Lower lobe of right lung (tissue), 2 donors: ENCODE measurements around the gene ST8SIA2. TPM values are rescaled to one million over a fixed set of nuclear protein-coding genes. Genes with fewer than 3 reads are reported as not detected.

ENCODE experiments used
- ATAC-seq, 2 donors: fragments of 200-7000 bp; cut with Tn5 transposase; one replicate each; pipeline ENCODE4 v1.9.1; 2020 to 2022; ENCODE audit warnings: mild to moderate bottlenecking in 2 of 2, moderate library complexity in 2 of 2
- DNase-seq: peaks from one replicate; pipeline ENCODE4 v3.0.0-alpha.2; 2020
- H3K27ac ChIP-seq: fragments of 200-600 bp; one replicate; pipeline ENCODE4 v1.8.0; 2022
- H3K27me3 ChIP-seq: fragments of 200-600 bp; one replicate; pipeline ENCODE4 v1.8.0; 2022; ENCODE audit warnings: low read depth
- H3K36me3 ChIP-seq: fragments of 200-600 bp; one replicate; pipeline ENCODE4 v1.8.0; 2022; ENCODE audit warnings: mild to moderate bottlenecking
- H3K4me1 ChIP-seq: fragments of 200-600 bp; one replicate; pipeline ENCODE4 v1.8.0; 2022
- H3K4me3 ChIP-seq: fragments of 200-600 bp; one replicate; pipeline ENCODE4 v1.8.0; 2022; ENCODE audit warnings: mild to moderate bottlenecking
- H3K9me3 ChIP-seq: fragments of 200-600 bp; one replicate; pipeline ENCODE4 v1.8.0; 2022
- intact Hi-C: fragments of 100-400 bp; cut with DNase I; formaldehyde crosslinking; loops from one replicate; pipeline ENCODE4 v1.11.0; 2022
- total RNA-seq: library from RNA; stranded (reverse); fragmentation: NEBNext Ultra II Directional; extraction: Animal tissue kit (Norgen Biotek cat#: 25700); gene quantifications from one replicate; pipeline ENCODE4 v1.2.1, GENCODE V29; 2021
- TF ChIP-seq, protein P1 (sequence below): fragments of 200-600 bp; IDR thresholded peaks from one replicate; pipeline ENCODE4 v1.8.0; 2022; ENCODE audit warnings: antibody characterized with exemption, mild to moderate bottlenecking
- donor health status: DM: no; HTN: yes; CAD: no; lungs with severe emphysema.

ST8SIA2 gene
- total RNA-seq, 1 donor from 2014 or later, result not detected

DNA sequence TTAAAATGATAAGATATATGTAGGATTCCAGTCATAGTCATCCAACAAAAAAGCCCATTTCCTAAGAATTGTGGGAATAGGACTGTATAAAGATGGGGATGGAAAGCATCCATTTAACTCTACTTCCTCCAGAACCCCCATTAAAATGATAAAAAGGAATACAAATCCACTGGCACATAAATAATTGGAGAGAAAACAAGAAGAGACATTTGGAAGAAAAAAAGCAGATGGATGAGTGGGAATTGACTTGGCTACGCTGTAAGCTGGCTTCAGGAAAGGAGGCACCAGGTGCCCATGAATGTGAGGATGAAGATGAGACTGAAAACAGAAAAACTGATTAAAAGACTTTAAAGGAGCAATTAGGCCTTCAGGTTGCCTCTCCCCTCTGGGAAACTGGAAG lies 91.8 kb downstream of the ST8SIA2 start:
- Histone ChIP-seq H3K36me3 (no peaks in the 10 kb centered on the region), H3K4me3 (no peak overlapping the region), H3K27me3 (no peaks in the 10 kb centered on the region), H3K4me1 (no peaks in the 10 kb centered on the region), H3K9me3 (peaks cover 9% of the 10 kb centered on the region), H3K27ac (no peak overlapping the region)
- intact Hi-C loops, result no loop called here
- ATAC-seq, result no peak
- TF ChIP-seq, protein P1, sequence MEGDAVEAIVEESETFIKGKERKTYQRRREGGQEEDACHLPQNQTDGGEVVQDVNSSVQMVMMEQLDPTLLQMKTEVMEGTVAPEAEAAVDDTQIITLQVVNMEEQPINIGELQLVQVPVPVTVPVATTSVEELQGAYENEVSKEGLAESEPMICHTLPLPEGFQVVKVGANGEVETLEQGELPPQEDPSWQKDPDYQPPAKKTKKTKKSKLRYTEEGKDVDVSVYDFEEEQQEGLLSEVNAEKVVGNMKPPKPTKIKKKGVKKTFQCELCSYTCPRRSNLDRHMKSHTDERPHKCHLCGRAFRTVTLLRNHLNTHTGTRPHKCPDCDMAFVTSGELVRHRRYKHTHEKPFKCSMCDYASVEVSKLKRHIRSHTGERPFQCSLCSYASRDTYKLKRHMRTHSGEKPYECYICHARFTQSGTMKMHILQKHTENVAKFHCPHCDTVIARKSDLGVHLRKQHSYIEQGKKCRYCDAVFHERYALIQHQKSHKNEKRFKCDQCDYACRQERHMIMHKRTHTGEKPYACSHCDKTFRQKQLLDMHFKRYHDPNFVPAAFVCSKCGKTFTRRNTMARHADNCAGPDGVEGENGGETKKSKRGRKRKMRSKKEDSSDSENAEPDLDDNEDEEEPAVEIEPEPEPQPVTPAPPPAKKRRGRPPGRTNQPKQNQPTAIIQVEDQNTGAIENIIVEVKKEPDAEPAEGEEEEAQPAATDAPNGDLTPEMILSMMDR, result no peak
- no peak for DNase-seq

DNA sequence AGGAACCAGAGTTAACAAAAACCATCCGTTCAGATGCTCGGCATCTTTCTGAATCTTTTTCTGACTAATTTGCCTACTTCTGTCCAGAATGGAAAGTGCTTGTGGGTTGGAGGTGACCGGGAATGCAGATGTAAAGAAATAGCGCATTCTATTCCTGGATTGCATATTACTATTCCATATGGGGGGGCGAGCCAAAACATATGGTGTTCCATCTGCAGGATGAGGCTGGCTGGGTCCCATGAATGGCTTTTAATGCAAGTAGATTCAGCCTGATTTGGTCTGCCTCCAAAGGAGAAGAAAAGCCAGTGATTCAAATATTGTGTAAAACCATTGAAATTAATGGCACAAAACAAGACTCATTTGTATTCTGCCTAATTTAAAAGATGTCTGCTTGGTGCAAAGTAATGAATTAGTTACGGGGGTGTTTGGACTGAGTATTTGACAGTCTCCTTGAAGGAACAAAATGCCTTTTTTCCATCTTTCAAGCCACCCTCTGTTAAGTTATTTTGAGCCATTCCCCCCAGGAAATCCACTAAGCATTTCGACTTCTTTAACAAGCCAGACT lies 99.0 kb downstream of the ST8SIA2 start:
- H3K4me3 ChIP-seq, result no peak overlapping the region
- no peaks in the 10 kb centered on the region for H3K36me3 ChIP-seq
- H3K27ac ChIP-seq, result no peak overlapping the region
- ATAC-seq (no peak), DNase-seq (no peak)
- intact Hi-C loops, result no loop called here
- H3K4me1 ChIP-seq, result no peaks in the 10 kb centered on the region
- H3K9me3 ChIP-seq, result peaks cover 9% of the 10 kb centered on the region
- TF ChIP-seq, protein P1, result no peak
- H3K27me3 ChIP-seq, result no peaks in the 10 kb centered on the region

DNA sequence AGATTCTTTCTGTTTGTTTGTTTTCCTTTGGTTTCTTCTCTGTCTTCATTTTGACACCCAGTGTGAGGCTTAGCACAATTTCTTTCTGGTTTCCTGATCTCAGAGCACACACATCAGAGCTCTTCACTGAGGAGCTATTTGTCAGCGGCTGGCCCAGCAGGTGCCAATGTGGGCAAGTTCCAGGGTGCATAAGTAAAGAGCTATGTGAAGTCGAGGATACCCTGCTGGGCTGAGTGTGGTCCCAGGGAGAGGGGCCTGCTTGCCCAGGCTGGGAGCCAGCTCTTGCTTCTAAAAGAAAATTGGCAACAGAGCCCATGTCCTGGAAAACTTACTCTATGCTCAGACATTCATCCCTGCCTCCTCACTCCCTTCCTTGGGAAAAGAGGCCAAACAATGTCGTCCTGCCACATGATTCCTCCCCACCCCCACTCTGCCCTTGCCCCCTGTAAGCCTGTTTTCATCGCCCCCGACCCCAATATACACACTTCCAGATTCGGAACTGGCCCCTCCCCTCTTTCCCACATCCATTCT lies 101.2 kb downstream of the ST8SIA2 start:
- Histone ChIP-seq H3K27me3 (peaks cover 5% of the 10 kb centered on the region), H3K36me3 (no peaks in the 10 kb centered on the region), H3K4me3 (no peak overlapping the region), H3K4me1 (no peaks in the 10 kb centered on the region), H3K9me3 (peaks cover 4% of the 10 kb centered on the region), H3K27ac (no peak overlapping the region)
- intact Hi-C loops, result no loop called here
- TF ChIP-seq, protein P1, result no peak
- no peak for ATAC-seq
- DNase-seq, result no peak

- no peak overlapping the region for H3K4me3 ChIP-seq
- intact Hi-C loops, result no loop called here
- TF ChIP-seq, protein P1, result no peak
- no peak overlapping the region for H3K27ac ChIP-seq
- peaks cover 5% of the 10 kb centered on the region for H3K27me3 ChIP-seq
- no peaks in the 10 kb centered on the region for H3K4me1 ChIP-seq
- DNase-seq (no peak), ATAC-seq (no peak)
- H3K9me3 ChIP-seq, result no peaks in the 10 kb centered on the region
- no peaks in the 10 kb centered on the region for H3K36me3 ChIP-seq
Measured at GRCh38 chr15:92495446-92495845, 101.8 kb downstream of the ST8SIA2 start.

DNA sequence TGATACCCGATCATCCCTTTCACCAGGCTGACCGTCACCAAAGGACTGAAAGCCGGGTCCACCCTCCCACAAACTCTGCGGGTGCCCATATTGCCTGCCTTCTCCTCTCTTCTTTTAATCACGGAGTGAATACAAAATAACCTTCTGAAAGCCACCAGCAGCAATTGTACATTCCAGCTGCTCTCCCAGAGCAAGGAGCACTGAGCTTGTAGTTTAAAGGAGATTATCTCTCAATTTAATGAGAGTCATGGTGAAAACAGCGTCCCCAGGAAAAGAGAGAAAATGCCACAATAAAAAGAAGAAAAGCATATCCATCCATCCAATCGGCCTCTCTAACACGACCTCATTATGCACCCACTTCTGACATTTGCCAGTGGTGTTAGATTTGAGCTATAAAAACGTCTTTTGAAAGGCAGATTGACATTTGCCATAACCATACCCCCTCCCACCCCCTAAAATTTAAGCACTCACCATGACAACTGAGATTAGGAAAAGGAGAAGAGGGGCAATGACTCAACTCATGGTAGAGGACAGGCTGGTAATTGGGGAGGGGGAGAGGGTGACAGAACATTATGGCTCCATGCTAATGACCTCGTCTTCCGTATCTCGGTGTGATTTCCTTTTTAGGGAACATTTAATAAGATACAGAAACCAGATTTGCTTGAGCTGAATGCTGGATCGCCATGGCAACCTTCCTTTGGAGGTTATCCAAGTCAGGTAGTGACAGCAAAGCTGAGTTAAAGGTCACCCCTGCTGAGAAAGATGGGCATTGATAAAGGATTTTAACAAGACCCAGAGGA lies 106.2 kb downstream of the ST8SIA2 start:
- intact Hi-C loops, result no loop called here
- Histone ChIP-seq H3K27ac (no peak overlapping the region), H3K36me3 (no peaks in the 10 kb centered on the region), H3K4me1 (no peaks in the 10 kb centered on the region), H3K27me3 (peaks cover 5% of the 10 kb centered on the region), H3K4me3 (no peak overlapping the region), H3K9me3 (no peaks in the 10 kb centered on the region)
- no peak for DNase-seq
- no peak for ATAC-seq
- TF ChIP-seq, protein P1, result no peak
